Measurements from ENCODE around the gene SENP3. TPM values are rescaled to one million over a fixed set of nuclear protein-coding genes. Genes with fewer than 3 reads are reported as not detected.
A peak's percentile ranks its signal among the peaks of the same experiment; 100 is the strongest.

Gene SENP3
- total and polyA plus RNA-seq, 2 of the 13 experiments (the other 11 are each of a cell fraction or from before 2014, with no cell fraction given), result 55.8 to 75.4 TPM

DNA sequence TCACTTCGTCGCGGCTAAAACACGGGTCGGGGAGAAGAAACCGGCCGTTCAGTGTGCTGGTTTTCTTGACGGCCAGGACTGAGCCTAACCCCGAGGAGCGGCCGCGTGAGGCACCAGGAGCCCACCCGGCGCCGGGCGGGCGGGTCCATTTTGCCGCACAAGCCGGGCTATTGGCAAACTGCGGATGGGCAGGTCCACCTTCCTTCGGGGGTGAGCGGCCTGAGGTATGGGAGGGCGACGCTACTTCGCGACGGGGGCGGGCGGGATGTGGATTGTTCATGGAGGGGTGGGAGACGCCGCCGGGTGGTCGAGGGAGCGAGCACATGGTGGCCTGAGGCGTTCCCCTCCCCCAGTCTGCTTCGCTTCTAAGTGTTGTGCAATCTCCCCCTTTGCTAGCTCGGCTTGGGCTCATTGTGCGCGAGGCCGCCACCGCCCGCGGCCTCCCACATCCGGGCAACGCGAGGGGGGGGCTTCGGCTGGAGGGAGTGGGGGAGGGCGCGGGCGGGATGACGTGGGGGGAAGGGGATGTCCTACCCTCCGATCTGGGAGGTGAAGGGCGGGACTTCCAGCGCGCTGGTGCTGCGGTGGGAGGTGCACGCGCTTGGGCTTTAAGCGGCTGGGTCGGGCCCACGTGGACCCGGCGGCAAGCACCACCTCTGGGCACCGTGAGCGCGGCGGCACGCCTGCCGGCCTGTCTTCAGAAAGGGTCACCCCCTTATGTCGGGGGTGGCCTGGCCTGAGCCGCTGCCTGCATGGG is 11.8 kb downstream of the SENP3 start (continued):
- TF ChIP-seq ARNT2 (CRISPR knock-in tag; IDR thresholded peaks at IDR 0.05; ENCODE audit: low read depth) (peak; percentile 49; the same call in 1 of the 2 replicates), ZNF776 (CRISPR knock-in tag; IDR thresholded peaks at IDR 0.05) (no peak), NR2F6 (IDR thresholded peaks at IDR 0.05) (no peak), NR2F6 (CRISPR knock-in tag; IDR thresholded peaks at IDR 0.05) (peak; percentile 25; the same call in 1 of the 2 replicates), TCF12 (IDR thresholded peaks at IDR 0.05) (no peak), TCF12 (CRISPR knock-in tag; IDR thresholded peaks at IDR 0.05) (no peak), ZNF724P (CRISPR knock-in tag; IDR thresholded peaks at IDR 0.05; ENCODE audit: borderline replicate concordance) (0 out of 2 replicates have a peak, but pooled peaks have one; percentile 31), ZNF12 (CRISPR knock-in tag; IDR thresholded peaks at IDR 0.05) (no peak), JUND (CRISPR knock-in tag; IDR thresholded peaks at IDR 0.05) (peak; percentile 73)
- TF ChIP-seq, protein P1, sequence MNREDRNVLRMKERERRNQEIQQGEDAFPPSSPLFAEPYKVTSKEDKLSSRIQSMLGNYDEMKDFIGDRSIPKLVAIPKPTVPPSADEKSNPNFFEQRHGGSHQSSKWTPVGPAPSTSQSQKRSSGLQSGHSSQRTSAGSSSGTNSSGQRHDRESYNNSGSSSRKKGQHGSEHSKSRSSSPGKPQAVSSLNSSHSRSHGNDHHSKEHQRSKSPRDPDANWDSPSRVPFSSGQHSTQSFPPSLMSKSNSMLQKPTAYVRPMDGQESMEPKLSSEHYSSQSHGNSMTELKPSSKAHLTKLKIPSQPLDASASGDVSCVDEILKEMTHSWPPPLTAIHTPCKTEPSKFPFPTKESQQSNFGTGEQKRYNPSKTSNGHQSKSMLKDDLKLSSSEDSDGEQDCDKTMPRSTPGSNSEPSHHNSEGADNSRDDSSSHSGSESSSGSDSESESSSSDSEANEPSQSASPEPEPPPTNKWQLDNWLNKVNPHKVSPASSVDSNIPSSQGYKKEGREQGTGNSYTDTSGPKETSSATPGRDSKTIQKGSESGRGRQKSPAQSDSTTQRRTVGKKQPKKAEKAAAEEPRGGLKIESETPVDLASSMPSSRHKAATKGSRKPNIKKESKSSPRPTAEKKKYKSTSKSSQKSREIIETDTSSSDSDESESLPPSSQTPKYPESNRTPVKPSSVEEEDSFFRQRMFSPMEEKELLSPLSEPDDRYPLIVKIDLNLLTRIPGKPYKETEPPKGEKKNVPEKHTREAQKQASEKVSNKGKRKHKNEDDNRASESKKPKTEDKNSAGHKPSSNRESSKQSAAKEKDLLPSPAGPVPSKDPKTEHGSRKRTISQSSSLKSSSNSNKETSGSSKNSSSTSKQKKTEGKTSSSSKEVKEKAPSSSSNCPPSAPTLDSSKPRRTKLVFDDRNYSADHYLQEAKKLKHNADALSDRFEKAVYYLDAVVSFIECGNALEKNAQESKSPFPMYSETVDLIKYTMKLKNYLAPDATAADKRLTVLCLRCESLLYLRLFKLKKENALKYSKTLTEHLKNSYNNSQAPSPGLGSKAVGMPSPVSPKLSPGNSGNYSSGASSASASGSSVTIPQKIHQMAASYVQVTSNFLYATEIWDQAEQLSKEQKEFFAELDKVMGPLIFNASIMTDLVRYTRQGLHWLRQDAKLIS (CRISPR knock-in tag; IDR thresholded peaks at IDR 0.05), result peak; percentile 9; the same call in 1 of the 2 replicates
- TF ChIP-seq, protein P2, sequence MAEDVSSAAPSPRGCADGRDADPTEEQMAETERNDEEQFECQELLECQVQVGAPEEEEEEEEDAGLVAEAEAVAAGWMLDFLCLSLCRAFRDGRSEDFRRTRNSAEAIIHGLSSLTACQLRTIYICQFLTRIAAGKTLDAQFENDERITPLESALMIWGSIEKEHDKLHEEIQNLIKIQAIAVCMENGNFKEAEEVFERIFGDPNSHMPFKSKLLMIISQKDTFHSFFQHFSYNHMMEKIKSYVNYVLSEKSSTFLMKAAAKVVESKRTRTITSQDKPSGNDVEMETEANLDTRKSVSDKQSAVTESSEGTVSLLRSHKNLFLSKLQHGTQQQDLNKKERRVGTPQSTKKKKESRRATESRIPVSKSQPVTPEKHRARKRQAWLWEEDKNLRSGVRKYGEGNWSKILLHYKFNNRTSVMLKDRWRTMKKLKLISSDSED (CRISPR knock-in tag; IDR thresholded peaks at IDR 0.05), result no peak
- TF ChIP-seq, protein P3, sequence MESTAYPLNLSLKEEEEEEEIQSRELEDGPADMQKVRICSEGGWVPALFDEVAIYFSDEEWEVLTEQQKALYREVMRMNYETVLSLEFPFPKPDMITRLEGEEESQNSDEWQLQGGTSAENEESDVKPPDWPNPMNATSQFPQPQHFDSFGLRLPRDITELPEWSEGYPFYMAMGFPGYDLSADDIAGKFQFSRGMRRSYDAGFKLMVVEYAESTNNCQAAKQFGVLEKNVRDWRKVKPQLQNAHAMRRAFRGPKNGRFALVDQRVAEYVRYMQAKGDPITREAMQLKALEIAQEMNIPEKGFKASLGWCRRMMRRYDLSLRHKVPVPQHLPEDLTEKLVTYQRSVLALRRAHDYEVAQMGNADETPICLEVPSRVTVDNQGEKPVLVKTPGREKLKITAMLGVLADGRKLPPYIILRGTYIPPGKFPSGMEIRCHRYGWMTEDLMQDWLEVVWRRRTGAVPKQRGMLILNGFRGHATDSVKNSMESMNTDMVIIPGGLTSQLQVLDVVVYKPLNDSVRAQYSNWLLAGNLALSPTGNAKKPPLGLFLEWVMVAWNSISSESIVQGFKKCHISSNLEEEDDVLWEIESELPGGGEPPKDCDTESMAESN (CRISPR knock-in tag; conservative IDR thresholded peaks at IDR 0.05), result 0 out of 2 replicates have a peak, but pooled peaks have one; percentile 50
- TF ChIP-seq, protein P4, sequence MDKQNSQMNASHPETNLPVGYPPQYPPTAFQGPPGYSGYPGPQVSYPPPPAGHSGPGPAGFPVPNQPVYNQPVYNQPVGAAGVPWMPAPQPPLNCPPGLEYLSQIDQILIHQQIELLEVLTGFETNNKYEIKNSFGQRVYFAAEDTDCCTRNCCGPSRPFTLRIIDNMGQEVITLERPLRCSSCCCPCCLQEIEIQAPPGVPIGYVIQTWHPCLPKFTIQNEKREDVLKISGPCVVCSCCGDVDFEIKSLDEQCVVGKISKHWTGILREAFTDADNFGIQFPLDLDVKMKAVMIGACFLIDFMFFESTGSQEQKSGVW (CRISPR knock-in tag; IDR thresholded peaks at IDR 0.05; ENCODE audit: borderline replicate concordance), result no peak
- TF ChIP-seq, protein P5, sequence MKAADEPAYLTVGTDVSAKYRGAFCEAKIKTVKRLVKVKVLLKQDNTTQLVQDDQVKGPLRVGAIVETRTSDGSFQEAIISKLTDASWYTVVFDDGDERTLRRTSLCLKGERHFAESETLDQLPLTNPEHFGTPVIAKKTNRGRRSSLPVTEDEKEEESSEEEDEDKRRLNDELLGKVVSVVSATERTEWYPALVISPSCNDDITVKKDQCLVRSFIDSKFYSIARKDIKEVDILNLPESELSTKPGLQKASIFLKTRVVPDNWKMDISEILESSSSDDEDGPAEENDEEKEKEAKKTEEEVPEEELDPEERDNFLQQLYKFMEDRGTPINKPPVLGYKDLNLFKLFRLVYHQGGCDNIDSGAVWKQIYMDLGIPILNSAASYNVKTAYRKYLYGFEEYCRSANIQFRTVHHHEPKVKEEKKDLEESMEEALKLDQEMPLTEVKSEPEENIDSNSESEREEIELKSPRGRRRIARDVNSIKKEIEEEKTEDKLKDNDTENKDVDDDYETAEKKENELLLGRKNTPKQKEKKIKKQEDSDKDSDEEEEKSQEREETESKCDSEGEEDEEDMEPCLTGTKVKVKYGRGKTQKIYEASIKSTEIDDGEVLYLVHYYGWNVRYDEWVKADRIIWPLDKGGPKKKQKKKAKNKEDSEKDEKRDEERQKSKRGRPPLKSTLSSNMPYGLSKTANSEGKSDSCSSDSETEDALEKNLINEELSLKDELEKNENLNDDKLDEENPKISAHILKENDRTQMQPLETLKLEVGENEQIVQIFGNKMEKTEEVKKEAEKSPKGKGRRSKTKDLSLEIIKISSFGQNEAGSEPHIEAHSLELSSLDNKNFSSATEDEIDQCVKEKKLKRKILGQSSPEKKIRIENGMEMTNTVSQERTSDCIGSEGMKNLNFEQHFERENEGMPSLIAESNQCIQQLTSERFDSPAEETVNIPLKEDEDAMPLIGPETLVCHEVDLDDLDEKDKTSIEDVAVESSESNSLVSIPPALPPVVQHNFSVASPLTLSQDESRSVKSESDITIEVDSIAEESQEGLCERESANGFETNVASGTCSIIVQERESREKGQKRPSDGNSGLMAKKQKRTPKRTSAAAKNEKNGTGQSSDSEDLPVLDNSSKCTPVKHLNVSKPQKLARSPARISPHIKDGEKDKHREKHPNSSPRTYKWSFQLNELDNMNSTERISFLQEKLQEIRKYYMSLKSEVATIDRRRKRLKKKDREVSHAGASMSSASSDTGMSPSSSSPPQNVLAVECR (CRISPR knock-in tag; IDR thresholded peaks at IDR 0.05; ENCODE audit: borderline replicate concordance), result peak; percentile 91
- TF ChIP-seq, protein P6, sequence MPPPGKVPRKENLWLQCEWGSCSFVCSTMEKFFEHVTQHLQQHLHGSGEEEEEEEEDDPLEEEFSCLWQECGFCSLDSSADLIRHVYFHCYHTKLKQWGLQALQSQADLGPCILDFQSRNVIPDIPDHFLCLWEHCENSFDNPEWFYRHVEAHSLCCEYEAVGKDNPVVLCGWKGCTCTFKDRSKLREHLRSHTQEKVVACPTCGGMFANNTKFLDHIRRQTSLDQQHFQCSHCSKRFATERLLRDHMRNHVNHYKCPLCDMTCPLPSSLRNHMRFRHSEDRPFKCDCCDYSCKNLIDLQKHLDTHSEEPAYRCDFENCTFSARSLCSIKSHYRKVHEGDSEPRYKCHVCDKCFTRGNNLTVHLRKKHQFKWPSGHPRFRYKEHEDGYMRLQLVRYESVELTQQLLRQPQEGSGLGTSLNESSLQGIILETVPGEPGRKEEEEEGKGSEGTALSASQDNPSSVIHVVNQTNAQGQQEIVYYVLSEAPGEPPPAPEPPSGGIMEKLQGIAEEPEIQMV (CRISPR knock-in tag; IDR thresholded peaks at IDR 0.05; ENCODE audit: low read depth), result no peak
